Fibroblast of mammary gland (primary cell): ENCODE results near the gene CDC42BPB.

Source experiments
- DNase-seq: peaks from one replicate; pipeline ENCODE4 v3.0.0-alpha.2; 2010; ENCODE audit warnings: low read depth
- H3K4me3 ChIP-seq: 2 replicates; pipeline ENCODE4 v1.5.1; 2011; ENCODE audit warnings: low read depth, mild to moderate bottlenecking, low read length, moderate library complexity; ENCODE audit not compliant: control insufficient read depth
- CTCF ChIP-seq: conservative IDR thresholded peaks from 2 replicates; pipeline ENCODE4 v1.5.1; 2011; ENCODE audit warnings: low read depth, low read length, inconsistent platforms; ENCODE audit not compliant: control insufficient read depth, insufficient read depth

CDC42BPB gene

GRCh38 chr14:102893452-102893851 is 163.9 kb downstream of the CDC42BPB start:
- no peak overlapping the region for H3K4me3 ChIP-seq
- DNase-seq, result peak; percentile 98
- TF ChIP-seq CTCF, result no peak

GRCh38 chr14:102892651-102893050 is 164.7 kb downstream of the CDC42BPB start:
- no peak for DNase-seq

GRCh38 chr14:102891556-102891955 is 165.8 kb downstream of the CDC42BPB start:
- H3K4me3 ChIP-seq, result no peak overlapping the region
- TF ChIP-seq CTCF, result no peak
- peak; percentile 83 for DNase-seq

More at GRCh38 chr14:102892651-102893050, 164.7 kb downstream of the CDC42BPB start:
- no peak for TF ChIP-seq CTCF
- no peak overlapping the region for H3K4me3 ChIP-seq

- H3K4me3 ChIP-seq, result no peak overlapping the region
- no peak for TF ChIP-seq CTCF
- DNase-seq, result no peak
Measured at GRCh38 chr14:102891111-102891510, 166.2 kb downstream of the CDC42BPB start.

- no peak overlapping the region for H3K4me3 ChIP-seq
- no peak for TF ChIP-seq CTCF
- no peak for DNase-seq
Measured at GRCh38 chr14:102889615-102890014, 167.7 kb downstream of the CDC42BPB start.

- no peak for TF ChIP-seq CTCF
- DNase-seq, result no peak
- H3K4me3 ChIP-seq, result no peak overlapping the region
Measured at GRCh38 chr14:102888748-102889147, 168.6 kb downstream of the CDC42BPB start.
